ENCODE measurements around the gene IL1RAPL1. TPM values are rescaled to one million over a fixed set of nuclear protein-coding genes. Genes with fewer than 3 reads are reported as not detected.

IL1RAPL1 gene
- polyA plus RNA-seq, 1 donor from 2014 or later: not detected

DNA sequence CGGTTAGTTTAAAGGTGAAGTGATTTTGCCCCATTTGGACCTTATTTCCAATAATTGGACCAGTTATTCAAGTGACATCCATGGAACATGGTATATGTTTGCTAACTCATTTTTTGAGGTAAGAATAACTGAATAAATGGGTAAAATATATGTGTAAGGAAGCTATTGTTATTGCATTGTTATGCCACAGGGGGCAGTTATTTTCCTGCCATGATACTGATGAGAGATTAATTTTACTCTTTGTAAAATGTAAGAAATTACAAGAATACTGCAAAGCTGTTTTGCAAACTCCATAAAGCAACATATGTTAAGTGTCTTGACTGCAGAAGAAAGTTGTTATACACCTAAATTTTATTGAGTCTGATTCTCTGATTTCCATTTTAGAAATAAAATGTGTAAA lies 114.0 kb downstream of the IL1RAPL1 start:
- Histone ChIP-seq H3K9ac (ENCODE audit: low read length) (no peak overlapping the region), H3F3A (ENCODE audit: insufficient read depth, low read length, poor library complexity, severe bottlenecking) (no peaks in the 10 kb centered on the region), H3K4me2 (ENCODE audit: low read length) (no peak overlapping the region), H3K79me2 (replicated peaks; ENCODE audit: insufficient read depth, low read length) (no peaks in the 10 kb centered on the region), H3K27me3 (ENCODE audit: insufficient read depth, low read depth, low read length) (no peaks in the 10 kb centered on the region), H2AFZ (ENCODE audit: low read depth, low read length) (no peak overlapping the region), H3K4me3 (ENCODE audit: low read length) (no peak overlapping the region), H4K20me1 (ENCODE audit: insufficient read depth) (no peaks in the 10 kb centered on the region), H3K27ac (ENCODE audit: low read length) (no peak overlapping the region), H3K9me3 (ENCODE audit: low read length) (no peaks in the 10 kb centered on the region), H3K9me2 (ENCODE audit: insufficient read depth, low read length) (no peaks in the 10 kb centered on the region), H3K36me3 (ENCODE audit: insufficient read depth, low read length) (no peaks in the 10 kb centered on the region)
- TF ChIP-seq MXI1 (conservative IDR thresholded peaks at IDR 0.05; ENCODE audit: poor library complexity, severe bottlenecking) (no peak), TAF1 (IDR thresholded peaks at IDR 0.05; ENCODE audit: low read depth) (no peak), EZH2 (IDR thresholded peaks at IDR 0.05; ENCODE audit: borderline replicate concordance, insufficient read depth, low read length, poor library complexity, severe bottlenecking) (no peak), REST (IDR thresholded peaks at IDR 0.05; ENCODE audit: borderline replicate concordance) (no peak), SMC3 (conservative IDR thresholded peaks at IDR 0.05; ENCODE audit: poor library complexity) (no peak), EP300 (conservative IDR thresholded peaks at IDR 0.05; ENCODE audit: poor library complexity, severe bottlenecking) (no peak), POLR2AphosphoS5 (IDR thresholded peaks at IDR 0.05) (no peak), RAD21 (conservative IDR thresholded peaks at IDR 0.05) (no peak), CTCF (IDR thresholded peaks at IDR 0.05; ENCODE audit: poor library complexity, severe bottlenecking) (no peak)

GRCh38 chrX:28706964-28707363 lies 119.7 kb downstream of the IL1RAPL1 start:
- H3K27ac ChIP-seq (ENCODE audit: low read length): no peak overlapping the region
- no peaks in the 10 kb centered on the region for H4K20me1 ChIP-seq (ENCODE audit: insufficient read depth)
- H3K27me3 ChIP-seq (ENCODE audit: insufficient read depth, low read depth, low read length): no peaks in the 10 kb centered on the region

More at GRCh38 chrX:28706964-28707363, 119.7 kb downstream of the IL1RAPL1 start:
- TF ChIP-seq EZH2 (IDR thresholded peaks at IDR 0.05; ENCODE audit: borderline replicate concordance, insufficient read depth, low read length, poor library complexity, severe bottlenecking): no peak
- no peak for TF ChIP-seq RAD21 (conservative IDR thresholded peaks at IDR 0.05)
- no peak for TF ChIP-seq SMC3 (conservative IDR thresholded peaks at IDR 0.05; ENCODE audit: poor library complexity)
- TF ChIP-seq TAF1 (IDR thresholded peaks at IDR 0.05; ENCODE audit: low read depth): no peak
- TF ChIP-seq REST (IDR thresholded peaks at IDR 0.05; ENCODE audit: borderline replicate concordance): no peak
- no peak for TF ChIP-seq MXI1 (conservative IDR thresholded peaks at IDR 0.05; ENCODE audit: poor library complexity, severe bottlenecking)
- TF ChIP-seq CTCF (IDR thresholded peaks at IDR 0.05; ENCODE audit: poor library complexity, severe bottlenecking): no peak
- Histone ChIP-seq H3K9me2 (ENCODE audit: insufficient read depth, low read length) (no peaks in the 10 kb centered on the region), H3K4me3 (ENCODE audit: low read length) (no peak overlapping the region), H3K9me3 (ENCODE audit: low read length) (no peaks in the 10 kb centered on the region), H3K9ac (ENCODE audit: low read length) (no peak overlapping the region), H3K4me2 (ENCODE audit: low read length) (no peak overlapping the region), H2AFZ (ENCODE audit: low read depth, low read length) (no peak overlapping the region), H3K79me2 (replicated peaks; ENCODE audit: insufficient read depth, low read length) (no peaks in the 10 kb centered on the region), H3K36me3 (ENCODE audit: insufficient read depth, low read length) (no peaks in the 10 kb centered on the region), H3F3A (ENCODE audit: insufficient read depth, low read length, poor library complexity, severe bottlenecking) (no peaks in the 10 kb centered on the region)
